ENCODE measurements around the gene HES7.

HES7 gene

DNA sequence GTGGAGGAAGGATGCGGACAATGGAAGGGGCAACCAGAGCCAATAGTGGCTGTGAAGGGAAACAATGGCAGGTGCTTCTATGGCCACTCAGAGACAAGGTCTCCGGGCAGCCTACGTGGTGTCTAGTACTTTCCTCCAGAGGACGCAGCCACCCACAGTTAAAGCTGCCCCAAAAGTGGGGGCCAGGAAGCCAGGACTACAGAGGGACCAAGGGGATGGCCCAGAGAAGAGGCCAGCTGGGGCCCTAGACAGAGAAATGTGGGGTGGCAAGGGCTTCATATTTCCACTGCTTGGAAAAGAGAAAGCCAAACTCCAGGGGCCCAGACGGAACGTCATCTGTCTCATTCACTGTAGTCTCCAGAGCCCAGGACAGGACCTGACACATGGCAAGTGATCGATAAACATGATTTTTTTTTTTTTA is 29.1 kb upstream of the HES7 start:
- Histone ChIP-seq H3K4me1 (ENCODE audit: insufficient read depth, low read length, severe bottlenecking) (peaks cover 57% of the 10 kb centered on the region), H3K9me2 (ENCODE audit: low read depth, low read length) (no peaks in the 10 kb centered on the region), H3K4me3 (ENCODE audit: low read depth, low read length, poor library complexity, severe bottlenecking) (peak overlapping the region; percentile 70), H3K4me2 (ENCODE audit: low read length) (peak overlapping the region; percentile 77), H3K9me3 (ENCODE audit: low read length) (no peaks in the 10 kb centered on the region), H3K27me3 (ENCODE audit: insufficient read depth, low read length) (no peaks in the 10 kb centered on the region), H3K9ac (ENCODE audit: low read length) (no peak overlapping the region; the same call in 1 of the 2 replicates), H3K79me2 (ENCODE audit: insufficient read depth, low read length) (no peaks in the 10 kb centered on the region), H4K20me1 (ENCODE audit: insufficient read depth, low read length) (no peaks in the 10 kb centered on the region), H3K36me3 (ENCODE audit: insufficient read depth, low read length) (peaks cover 15% of the 10 kb centered on the region), H3K27ac (ENCODE audit: low read depth, low read length, poor library complexity, severe bottlenecking) (peak overlapping the region; percentile 63), H3F3A (ENCODE audit: insufficient read depth, low read length) (no peaks in the 10 kb centered on the region), H2AFZ (ENCODE audit: low read length) (no peak overlapping the region)
- TF ChIP-seq, protein P1, sequence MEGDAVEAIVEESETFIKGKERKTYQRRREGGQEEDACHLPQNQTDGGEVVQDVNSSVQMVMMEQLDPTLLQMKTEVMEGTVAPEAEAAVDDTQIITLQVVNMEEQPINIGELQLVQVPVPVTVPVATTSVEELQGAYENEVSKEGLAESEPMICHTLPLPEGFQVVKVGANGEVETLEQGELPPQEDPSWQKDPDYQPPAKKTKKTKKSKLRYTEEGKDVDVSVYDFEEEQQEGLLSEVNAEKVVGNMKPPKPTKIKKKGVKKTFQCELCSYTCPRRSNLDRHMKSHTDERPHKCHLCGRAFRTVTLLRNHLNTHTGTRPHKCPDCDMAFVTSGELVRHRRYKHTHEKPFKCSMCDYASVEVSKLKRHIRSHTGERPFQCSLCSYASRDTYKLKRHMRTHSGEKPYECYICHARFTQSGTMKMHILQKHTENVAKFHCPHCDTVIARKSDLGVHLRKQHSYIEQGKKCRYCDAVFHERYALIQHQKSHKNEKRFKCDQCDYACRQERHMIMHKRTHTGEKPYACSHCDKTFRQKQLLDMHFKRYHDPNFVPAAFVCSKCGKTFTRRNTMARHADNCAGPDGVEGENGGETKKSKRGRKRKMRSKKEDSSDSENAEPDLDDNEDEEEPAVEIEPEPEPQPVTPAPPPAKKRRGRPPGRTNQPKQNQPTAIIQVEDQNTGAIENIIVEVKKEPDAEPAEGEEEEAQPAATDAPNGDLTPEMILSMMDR (IDR thresholded peaks at IDR 0.05; ENCODE audit: low read length), result no peak
- TF ChIP-seq EZH2 (IDR thresholded peaks at IDR 0.05; ENCODE audit: borderline replicate concordance, low read length), result no peak

DNA sequence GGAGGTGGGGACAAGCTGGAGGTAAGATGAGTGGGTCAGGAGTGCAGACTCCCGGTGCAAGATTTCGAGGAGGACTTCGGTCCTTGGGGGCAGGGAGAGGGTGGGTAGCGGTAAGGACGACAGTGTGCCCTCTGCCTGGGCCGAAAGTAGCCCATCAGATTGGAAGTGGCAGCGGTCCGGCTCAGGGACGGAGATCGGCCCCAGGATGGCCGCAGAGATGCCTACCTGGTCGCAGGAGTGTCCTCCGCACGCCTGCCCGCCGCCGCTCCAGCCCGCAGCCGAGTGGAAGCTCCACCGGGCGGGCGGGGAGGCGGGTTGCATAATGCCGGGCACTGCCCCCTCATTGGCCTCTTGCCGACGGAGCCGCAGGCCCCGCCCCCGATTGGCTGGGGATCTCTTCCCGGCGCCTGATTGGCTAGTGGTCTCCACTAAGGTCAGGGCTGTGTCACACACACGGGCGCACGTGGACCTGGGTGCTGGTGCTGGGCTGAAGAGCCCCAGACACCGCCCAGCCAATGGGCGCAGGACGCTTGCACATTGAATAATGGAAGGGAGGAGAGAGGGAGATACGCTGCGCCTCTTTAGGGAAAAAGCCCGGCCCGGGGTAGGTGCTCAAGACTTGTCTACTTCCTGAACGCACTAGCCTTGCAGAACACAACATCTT is 28.3 kb upstream of the HES7 start, which contains the start of gene PER1:
TSS of gene PER1 (minus strand) at position 293 of the 664 bp plus-strand sequence. CDS start 1,698 bp downstream, outside the sequence.
- TF ChIP-seq EZH2 (IDR thresholded peaks at IDR 0.05; ENCODE audit: borderline replicate concordance, low read length), result no peak
- TF ChIP-seq, protein P1 (IDR thresholded peaks at IDR 0.05; ENCODE audit: low read length), result no peak
- Histone ChIP-seq H3F3A (ENCODE audit: insufficient read depth, low read length) (no peaks in the 10 kb centered on the region), H3K9ac (ENCODE audit: low read length) (peak within 1 kb of the TSS; percentile 66), H3K9me3 (ENCODE audit: low read length) (no peaks in the 10 kb centered on the region), H3K9me2 (ENCODE audit: low read depth, low read length) (no peaks in the 10 kb centered on the region), H3K36me3 (ENCODE audit: insufficient read depth, low read length) (peaks cover 21% of the 10 kb centered on the region), H4K20me1 (ENCODE audit: insufficient read depth, low read length) (no peaks in the 10 kb centered on the region), H3K4me2 (ENCODE audit: low read length) (peak within 1 kb of the TSS; percentile 77), H3K4me3 (ENCODE audit: low read depth, low read length, poor library complexity, severe bottlenecking) (peak within 1 kb of the TSS; percentile 70), H3K27ac (ENCODE audit: low read depth, low read length, poor library complexity, severe bottlenecking) (peak within 1 kb of the TSS; percentile 63), H3K27me3 (ENCODE audit: insufficient read depth, low read length) (no peaks in the 10 kb centered on the region), H3K4me1 (ENCODE audit: insufficient read depth, low read length, severe bottlenecking) (peaks cover 56% of the 10 kb centered on the region), H3K79me2 (ENCODE audit: insufficient read depth, low read length) (no peaks in the 10 kb centered on the region), H2AFZ (ENCODE audit: low read length) (no peak within 1 kb of the TSS)

DNA sequence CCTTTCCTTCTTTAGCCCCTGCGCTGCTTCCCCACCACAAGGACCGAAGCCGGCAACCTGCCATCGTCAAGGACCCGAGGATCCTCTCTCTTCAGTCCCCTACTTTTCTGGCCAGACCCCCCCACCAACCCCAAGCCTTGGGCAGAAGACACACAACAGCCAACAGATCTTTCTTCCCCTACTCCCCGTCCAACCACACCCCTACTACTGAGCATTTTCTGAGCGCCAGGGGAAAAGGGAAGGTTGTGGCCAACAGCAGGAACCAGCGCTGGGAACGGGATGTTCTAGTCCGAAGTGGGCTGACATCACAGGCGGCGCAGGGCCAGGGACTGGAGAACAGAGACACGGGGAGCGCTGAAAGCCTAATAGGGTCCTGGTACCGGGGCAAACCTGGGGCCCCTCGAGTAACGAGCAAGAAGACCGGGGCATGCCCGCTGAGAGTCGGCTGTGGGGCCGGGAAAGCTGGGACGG is 27.8 kb upstream of the HES7 start:
- Histone ChIP-seq H3K4me2 (ENCODE audit: low read length) (peak overlapping the region; percentile 77), H3K4me3 (ENCODE audit: low read depth, low read length, poor library complexity, severe bottlenecking) (peak overlapping the region; percentile 70), H3K9me2 (ENCODE audit: low read depth, low read length) (no peaks in the 10 kb centered on the region), H3K9ac (ENCODE audit: low read length) (peak overlapping the region; percentile 66), H3K9me3 (ENCODE audit: low read length) (no peaks in the 10 kb centered on the region), H3F3A (ENCODE audit: insufficient read depth, low read length) (no peaks in the 10 kb centered on the region), H3K4me1 (ENCODE audit: insufficient read depth, low read length, severe bottlenecking) (peaks cover 50% of the 10 kb centered on the region), H3K27me3 (ENCODE audit: insufficient read depth, low read length) (no peaks in the 10 kb centered on the region), H2AFZ (ENCODE audit: low read length) (no peak overlapping the region), H3K79me2 (ENCODE audit: insufficient read depth, low read length) (no peaks in the 10 kb centered on the region), H3K36me3 (ENCODE audit: insufficient read depth, low read length) (peaks cover 27% of the 10 kb centered on the region), H3K27ac (ENCODE audit: low read depth, low read length, poor library complexity, severe bottlenecking) (peak overlapping the region; percentile 43), H4K20me1 (ENCODE audit: insufficient read depth, low read length) (no peaks in the 10 kb centered on the region)
- TF ChIP-seq EZH2 (IDR thresholded peaks at IDR 0.05; ENCODE audit: borderline replicate concordance, low read length), result no peak
- TF ChIP-seq, protein P1 (IDR thresholded peaks at IDR 0.05; ENCODE audit: low read length), result no peak

Data from OCI-LY1 (cell line).